HepG2 (cell line): ENCODE data around the gene NAP1L1. TPM values are rescaled to one million over a fixed set of nuclear protein-coding genes. Genes with fewer than 3 reads are reported as not detected.

Experiments used
- GTF2F1 ChIP-seq: fragments of 150-350 bp; IDR thresholded peaks from 2 replicates; pipeline ENCODE4 v1.6.1; 2014; ENCODE audit warnings: low read length
- HDAC2 ChIP-seq: sonication (generic); formaldehyde crosslinking; IDR thresholded peaks from 2 replicates; pipeline ENCODE4 v1.4.0; 2020; ENCODE audit warnings: missing genetic modification reagents
- HDAC6 ChIP-seq: fragments of 200-600 bp; sonication (generic); IDR thresholded peaks from 2 replicates; pipeline ENCODE4 v1.7.0; 2017; ENCODE audit warnings: mild to moderate bottlenecking, antibody characterized with exemption, low read length, low read depth
- JUND ChIP-seq: sonication (generic); formaldehyde crosslinking; IDR thresholded peaks from 2 replicates; pipeline ENCODE4 v1.8.0; 2022; ENCODE audit warnings: mild to moderate bottlenecking, missing genetic modification reagents
- KAT7 ChIP-seq: IDR thresholded peaks from 2 replicates; pipeline ENCODE4 v1.6.1; 2018; ENCODE audit warnings: borderline replicate concordance, missing compliant biosample characterization
- KLF11 ChIP-seq: IDR thresholded peaks from 2 replicates; pipeline ENCODE4 v1.6.1; 2016; ENCODE audit warnings: missing compliant biosample characterization
- KLF9 ChIP-seq: IDR thresholded peaks from 2 replicates; pipeline ENCODE4 v1.6.1; 2016; ENCODE audit warnings: low read depth
- MEF2D ChIP-seq: sonication (generic); formaldehyde crosslinking; IDR thresholded peaks from 2 replicates; pipeline ENCODE4 v1.5.1; 2020; ENCODE audit warnings: mild to moderate bottlenecking, missing genetic modification reagents
- MEIS1 ChIP-seq: sonication (generic); formaldehyde crosslinking; IDR thresholded peaks from 2 replicates; pipeline ENCODE4 v1.9.0; 2021; ENCODE audit warnings: mild to moderate bottlenecking, missing genetic modification reagents, moderate library complexity, borderline replicate concordance
- MIER3 ChIP-seq: IDR thresholded peaks from 2 replicates; pipeline ENCODE4 v1.6.1; 2016; ENCODE audit warnings: missing compliant biosample characterization, borderline replicate concordance
- NKX3-1 ChIP-seq: sonication (generic); formaldehyde crosslinking; IDR thresholded peaks from 2 replicates; pipeline ENCODE4 v1.5.0; 2020; ENCODE audit warnings: missing genetic modification reagents
- PHF5A ChIP-seq: IDR thresholded peaks from one replicate; pipeline ENCODE4 v1.6.1; 2018; ENCODE audit warnings: low read depth, missing genetic modification reagents; ENCODE audit not compliant: unreplicated experiment
- PTBP1 ChIP-seq: fragments of 200-400 bp; formaldehyde crosslinking; IDR thresholded peaks from 2 replicates; pipeline ENCODE4 v1.6.1; 2018; ENCODE audit warnings: low read length, low read depth; ENCODE audit not compliant: poor library complexity, severe bottlenecking
- REL ChIP-seq: sonication (generic); formaldehyde crosslinking; conservative IDR thresholded peaks from 2 replicates; pipeline ENCODE4 v1.8.0; 2022; ENCODE audit warnings: mild to moderate bottlenecking, missing genetic modification reagents, moderate library complexity
- SATB2 ChIP-seq: sonication (generic); formaldehyde crosslinking; IDR thresholded peaks from 2 replicates; pipeline ENCODE4 v1.5.0; 2020; ENCODE audit warnings: missing genetic modification reagents
- SKI ChIP-seq: fragments of 450-650 bp; IDR thresholded peaks from one replicate; pipeline ENCODE4 v1.6.1; 2018; ENCODE audit warnings: mild to moderate bottlenecking; ENCODE audit not compliant: partially characterized antibody
- SMAD1 ChIP-seq: sonication (generic); formaldehyde crosslinking; IDR thresholded peaks from 2 replicates; pipeline ENCODE4 v1.4.0; 2020; ENCODE audit warnings: missing genetic modification reagents, low read depth, mild to moderate bottlenecking, borderline replicate concordance
- SRY ChIP-seq: sonication (generic); formaldehyde crosslinking; IDR thresholded peaks from 2 replicates; pipeline ENCODE4 v1.8.0; 2022; ENCODE audit warnings: mild to moderate bottlenecking, missing genetic modification reagents
- TAF15 ChIP-seq: fragments of 200-400 bp; formaldehyde crosslinking; IDR thresholded peaks from one replicate; pipeline ENCODE4 v1.6.1; 2018; ENCODE audit warnings: mild to moderate bottlenecking, low read depth, low read length; ENCODE audit not compliant: poor library complexity, severe bottlenecking
- TP53 ChIP-seq: sonication (generic); formaldehyde crosslinking; conservative IDR thresholded peaks from 2 replicates; pipeline ENCODE4 v1.4.0; 2020; ENCODE audit warnings: missing genetic modification reagents
- TSC22D2 ChIP-seq: sonication (generic); formaldehyde crosslinking; IDR thresholded peaks from 2 replicates; pipeline ENCODE4 v1.5.1; 2020; ENCODE audit warnings: missing genetic modification reagents, mild to moderate bottlenecking, borderline replicate concordance
- ZNF605 ChIP-seq: sonication (generic); formaldehyde crosslinking; IDR thresholded peaks from 2 replicates; pipeline ENCODE4 v1.8.0; 2022; ENCODE audit warnings: mild to moderate bottlenecking, missing genetic modification reagents
- ZNF615 ChIP-seq: sonication (generic); formaldehyde crosslinking; IDR thresholded peaks from 2 replicates; pipeline ENCODE4 v1.5.0; 2020; ENCODE audit warnings: mild to moderate bottlenecking, missing genetic modification reagents, borderline replicate concordance
- ZNF652 ChIP-seq: IDR thresholded peaks from 2 replicates; pipeline ENCODE4 v1.6.1; 2016; ENCODE audit warnings: low read depth, borderline replicate concordance
- ZNF781 ChIP-seq: sonication (generic); formaldehyde crosslinking; IDR thresholded peaks from 2 replicates; pipeline ENCODE4 v1.5.1; 2020; ENCODE audit warnings: borderline replicate concordance, mild to moderate bottlenecking, missing genetic modification reagents; ENCODE audit errors: not compliant biosample characterization
- ZZZ3 ChIP-seq: sonication (generic); formaldehyde crosslinking; IDR thresholded peaks from 2 replicates; pipeline ENCODE4 v1.4.0; 2020; ENCODE audit warnings: missing genetic modification reagents, mild to moderate bottlenecking, borderline replicate concordance
- polyA plus RNA-seq, 8 experiments: library from polyadenylated mRNA; depleted of rRNA in 3 of 8; stranded (reverse) in 7 of 8; unstranded in 1 of 8; fragments of >200 nt; fragmentation: Illumina TruSeq in 4 of 8; extraction: Trizol in 4 of 8; gene quantifications; 2 replicates each; pipeline versions ENCODE4 v1.2.1 to v1.2.3, GENCODE V29; 2011 to 2016; ENCODE audit warnings: low read depth in 4 of 8, missing spikeins in 1 of 8, mixed read lengths in 1 of 8; ENCODE audit not compliant: insufficient read depth in 1 of 8
- total RNA-seq, 5 experiments: library from RNA; depleted of rRNA; stranded (reverse); fragments of >200 nt; fragmentation: Illumina TruSeq; extraction: Trizol; gene quantifications; 2 replicates each; pipeline ENCODE4 v1.2.3, GENCODE V29; 2016; ENCODE audit warnings: low read depth in 1 of 5
- TF ChIP-seq, protein P1 (sequence below): sonication (generic); formaldehyde crosslinking; IDR thresholded peaks from 2 replicates; pipeline ENCODE4; 2020; ENCODE audit warnings: missing genetic modification reagents, mild to moderate bottlenecking, borderline replicate concordance
- TF ChIP-seq, protein P2 (sequence below): IDR thresholded peaks from 2 replicates; pipeline ENCODE4 v1.6.1; 2016; ENCODE audit warnings: low read depth
- TF ChIP-seq, protein P3 (sequence below): IDR thresholded peaks from 2 replicates; pipeline ENCODE4 v1.6.1; 2016

Gene NAP1L1
- total and polyA plus RNA-seq, 2 of the 13 experiments (the other 11 are each of a cell fraction or from before 2014, with no cell fraction given): 207 to 309 TPM

DNA sequence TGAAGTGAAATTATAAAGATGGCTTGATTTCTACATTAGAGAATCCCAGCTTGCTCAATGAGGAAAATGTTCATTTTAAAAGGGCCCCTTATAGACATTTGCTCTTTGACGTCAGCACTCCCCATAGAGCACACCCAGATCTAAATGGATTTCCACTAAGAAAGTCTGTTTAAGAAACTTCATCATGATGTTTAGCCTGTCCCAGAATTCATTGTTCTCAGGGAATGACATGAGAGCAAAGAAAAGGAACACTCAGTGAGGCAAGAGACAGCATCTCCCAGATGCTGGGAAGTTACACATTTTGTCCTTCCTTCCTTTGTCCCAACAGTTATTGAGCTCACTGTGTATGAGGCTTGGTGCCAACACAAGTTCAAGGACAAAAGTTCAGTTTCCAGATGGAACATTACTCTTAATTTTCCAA, 57.8 kb downstream of the NAP1L1 start (continued):
- TF ChIP-seq, protein P1, sequence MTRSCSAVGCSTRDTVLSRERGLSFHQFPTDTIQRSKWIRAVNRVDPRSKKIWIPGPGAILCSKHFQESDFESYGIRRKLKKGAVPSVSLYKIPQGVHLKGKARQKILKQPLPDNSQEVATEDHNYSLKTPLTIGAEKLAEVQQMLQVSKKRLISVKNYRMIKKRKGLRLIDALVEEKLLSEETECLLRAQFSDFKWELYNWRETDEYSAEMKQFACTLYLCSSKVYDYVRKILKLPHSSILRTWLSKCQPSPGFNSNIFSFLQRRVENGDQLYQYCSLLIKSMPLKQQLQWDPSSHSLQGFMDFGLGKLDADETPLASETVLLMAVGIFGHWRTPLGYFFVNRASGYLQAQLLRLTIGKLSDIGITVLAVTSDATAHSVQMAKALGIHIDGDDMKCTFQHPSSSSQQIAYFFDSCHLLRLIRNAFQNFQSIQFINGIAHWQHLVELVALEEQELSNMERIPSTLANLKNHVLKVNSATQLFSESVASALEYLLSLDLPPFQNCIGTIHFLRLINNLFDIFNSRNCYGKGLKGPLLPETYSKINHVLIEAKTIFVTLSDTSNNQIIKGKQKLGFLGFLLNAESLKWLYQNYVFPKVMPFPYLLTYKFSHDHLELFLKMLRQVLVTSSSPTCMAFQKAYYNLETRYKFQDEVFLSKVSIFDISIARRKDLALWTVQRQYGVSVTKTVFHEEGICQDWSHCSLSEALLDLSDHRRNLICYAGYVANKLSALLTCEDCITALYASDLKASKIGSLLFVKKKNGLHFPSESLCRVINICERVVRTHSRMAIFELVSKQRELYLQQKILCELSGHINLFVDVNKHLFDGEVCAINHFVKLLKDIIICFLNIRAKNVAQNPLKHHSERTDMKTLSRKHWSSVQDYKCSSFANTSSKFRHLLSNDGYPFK (CRISPR knock-in tag): no peak
- TF ChIP-seq, protein P2, sequence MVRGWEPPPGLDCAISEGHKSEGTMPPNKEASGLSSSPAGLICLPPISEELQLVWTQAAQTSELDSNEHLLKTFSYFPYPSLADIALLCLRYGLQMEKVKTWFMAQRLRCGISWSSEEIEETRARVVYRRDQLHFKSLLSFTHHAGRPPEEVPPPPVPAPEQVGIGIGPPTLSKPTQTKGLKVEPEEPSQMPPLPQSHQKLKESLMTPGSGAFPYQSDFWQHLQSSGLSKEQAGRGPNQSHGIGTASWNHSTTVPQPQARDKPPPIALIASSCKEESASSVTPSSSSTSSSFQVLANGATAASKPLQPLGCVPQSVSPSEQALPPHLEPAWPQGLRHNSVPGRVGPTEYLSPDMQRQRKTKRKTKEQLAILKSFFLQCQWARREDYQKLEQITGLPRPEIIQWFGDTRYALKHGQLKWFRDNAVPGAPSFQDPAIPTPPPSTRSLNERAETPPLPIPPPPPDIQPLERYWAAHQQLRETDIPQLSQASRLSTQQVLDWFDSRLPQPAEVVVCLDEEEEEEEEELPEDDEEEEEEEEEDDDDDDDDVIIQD (CRISPR knock-in tag): no peak
- no peak for TF ChIP-seq HDAC6
- no peak for TF ChIP-seq PHF5A
- TF ChIP-seq KLF11 (CRISPR knock-in tag): no peak
- no peak for TF ChIP-seq MEF2D (CRISPR knock-in tag)
- TF ChIP-seq NKX3-1 (CRISPR knock-in tag): no peak
- no peak for TF ChIP-seq SKI
- no peak for TF ChIP-seq MEIS1 (CRISPR knock-in tag)
- no peak for TF ChIP-seq ZNF615 (CRISPR knock-in tag)
- no peak for TF ChIP-seq TSC22D2 (CRISPR knock-in tag)
- TF ChIP-seq, protein P3, sequence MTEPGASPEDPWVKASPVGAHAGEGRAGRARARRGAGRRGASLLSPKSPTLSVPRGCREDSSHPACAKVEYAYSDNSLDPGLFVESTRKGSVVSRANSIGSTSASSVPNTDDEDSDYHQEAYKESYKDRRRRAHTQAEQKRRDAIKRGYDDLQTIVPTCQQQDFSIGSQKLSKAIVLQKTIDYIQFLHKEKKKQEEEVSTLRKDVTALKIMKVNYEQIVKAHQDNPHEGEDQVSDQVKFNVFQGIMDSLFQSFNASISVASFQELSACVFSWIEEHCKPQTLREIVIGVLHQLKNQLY (CRISPR knock-in tag): no peak
- no peak for TF ChIP-seq ZNF605 (CRISPR knock-in tag)
- TF ChIP-seq ZNF781: no peak
- TF ChIP-seq TP53 (CRISPR knock-in tag): no peak
- TF ChIP-seq REL (CRISPR knock-in tag): no peak
- no peak for TF ChIP-seq KLF9
- no peak for TF ChIP-seq TAF15
- TF ChIP-seq PTBP1: no peak
- TF ChIP-seq ZZZ3 (CRISPR knock-in tag): no peak
- no peak for TF ChIP-seq SRY (CRISPR knock-in tag)
- TF ChIP-seq MIER3 (CRISPR knock-in tag): no peak; the same call in 1 of the 2 replicates
- no peak for TF ChIP-seq ZNF652
- TF ChIP-seq GTF2F1: no peak
- TF ChIP-seq SATB2: no peak
- no peak for TF ChIP-seq KAT7 (CRISPR knock-in tag)
- TF ChIP-seq HDAC2 (CRISPR knock-in tag): peak; percentile 24; the same call in 1 of the 2 replicates
- TF ChIP-seq JUND (CRISPR knock-in tag): no peak
- TF ChIP-seq SMAD1 (CRISPR knock-in tag): no peak
